Thyroid gland (tissue), 4 donors: ENCODE data around the gene SELENBP1. TPM values are rescaled to one million over a fixed set of nuclear protein-coding genes. Genes with fewer than 3 reads are reported as not detected.
A peak's percentile ranks its signal among the peaks of the same experiment; 100 is the strongest.

ENCODE experiments used
- DNase-seq, 2 donors: peaks; one replicate each; pipeline ENCODE4 v3.0.0-alpha.2; 2019
- H3K27ac ChIP-seq, 3 donors: fragments of 200-600 bp; sonication (generic); 1 replicate in 2 of 3; 2 replicates in 1 of 3; pipeline ENCODE4 v1.5.1; 2016 to 2019; ENCODE audit warnings: mild to moderate bottlenecking in 1 of 3, moderate library complexity in 1 of 3
- H3K27me3 ChIP-seq: fragments of 200-600 bp; sonication (generic); one replicate; pipeline ENCODE4 v1.5.1; 2019
- H3K36me3 ChIP-seq, 2 donors: fragments of 200-600 bp; sonication (generic); one replicate each; pipeline ENCODE4 v1.5.1; 2016 to 2019
- H3K4me1 ChIP-seq, 2 donors: fragments of 200-600 bp; sonication (generic); one replicate each; pipeline ENCODE4 v1.5.1; 2017 to 2019
- H3K4me3 ChIP-seq, 3 donors: fragments of 200-600 bp; sonication (generic); replicated peaks in 1 of 3; 1 replicate in 2 of 3; 2 replicates in 1 of 3; pipeline ENCODE4 v1.5.1; 2016; ENCODE audit warnings: mild to moderate bottlenecking in 1 of 3
- H3K9me3 ChIP-seq: fragments of 200-600 bp; sonication (generic); one replicate; pipeline ENCODE4 v1.5.1; 2017
- CTCF ChIP-seq, 6 experiments: fragments of 200-600 bp in 3 of 6; fragments of 450-650 bp in 3 of 6; sonication (generic) in 3 of 6; IDR thresholded peaks; one replicate each; pipeline ENCODE4 v1.5.1; 2016 to 2019; ENCODE audit warnings: antibody characterized with exemption in 6 of 6, mild to moderate bottlenecking in 2 of 6, inconsistent platforms in 1 of 6, moderate library complexity in 1 of 6
- POLR2A ChIP-seq, 2 donors: fragments of 450-650 bp; IDR thresholded peaks; one replicate each; pipeline ENCODE4 v1.6.1; 2017; ENCODE audit warnings: antibody characterized with exemption in 2 of 2, mild to moderate bottlenecking in 2 of 2, moderate library complexity in 1 of 2
- WGBS, 2 donors: methylation state at CpG; one replicate each; pipeline ENCODE4 v1.1.5; 2017; 5-methylcytosine and 5-hydroxymethylcytosine counted together
- intact Hi-C: fragments of 100-400 bp; cut with DNase I; formaldehyde crosslinking; loops from one replicate; pipeline ENCODE4 v1.15.1; 2023
- total RNA-seq, 4 donors: library from RNA; depleted of rRNA; stranded (reverse); fragments of >200 nt; gene quantifications; one replicate each; pipeline ENCODE4 v1.2.3, GENCODE V29; 2016

Gene SELENBP1
- total RNA-seq, 4 donors from 2014 or later, result 151 to 513 (median 310) TPM

- no peak for DNase-seq
- H3K9me3 ChIP-seq, result no peaks in the 10 kb centered on the region
- intact Hi-C loops, result no loop called here
- H3K4me3 ChIP-seq, result no peak overlapping the region
- no peaks in the 10 kb centered on the region for H3K27me3 ChIP-seq
- TF ChIP-seq POLR2A (IDR thresholded peaks at IDR 0.05) (no peak), CTCF (IDR thresholded peaks at IDR 0.05) (no peak)
- no peak overlapping the region for H3K27ac ChIP-seq
- 75 to 79% methylated on average over 3 of the region's 3 CpGs for WGBS, 2 donors
- H3K36me3 ChIP-seq, result no peaks in the 10 kb centered on the region
- H3K4me1 ChIP-seq, result peaks cover 5 to 7% of the 10 kb centered on the region in 2 donors
Measured at GRCh38 chr1:151377150-151377884, 4.8 kb upstream of the SELENBP1 start.

DNA sequence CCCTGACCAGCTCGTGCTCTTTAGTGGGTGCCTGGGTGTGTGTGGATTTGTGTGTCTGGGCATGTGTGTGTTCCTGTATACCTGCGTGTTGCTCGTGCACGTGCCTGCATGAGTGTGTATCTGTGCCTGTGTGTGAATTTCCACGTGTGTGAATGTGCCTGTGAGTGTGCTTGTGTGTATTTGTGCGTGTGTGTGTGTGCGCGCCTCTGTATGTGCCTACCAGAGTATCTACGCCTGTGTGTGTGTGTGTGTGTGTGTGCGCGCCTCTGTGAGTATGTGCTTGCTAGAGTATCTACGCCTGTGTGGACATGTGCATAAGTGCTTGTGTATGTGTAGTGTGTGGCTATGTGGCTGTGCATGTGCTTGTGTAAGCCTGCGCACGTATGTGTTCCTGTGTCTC, 691 bp upstream of the SELENBP1 start:
- intact Hi-C loops, result no loop called here
- Histone ChIP-seq H3K27me3 (no peaks in the 10 kb centered on the region), H3K9me3 (no peaks in the 10 kb centered on the region), H3K36me3 (no peaks in the 10 kb centered on the region), H3K27ac (peak overlapping the region in 1 of 3 donors; percentile 88), H3K4me3 (no peak overlapping the region), H3K4me1 (peaks cover 39 to 47% of the 10 kb centered on the region in 2 donors)
- WGBS, 2 donors, result 82 to 88% methylated on average over 10 to 14 of the region's 14 CpGs
- DNase-seq, result no peak
- no peak for TF ChIP-seq POLR2A (IDR thresholded peaks at IDR 0.05)
- TF ChIP-seq CTCF (IDR thresholded peaks at IDR 0.05), result no peak

- Histone ChIP-seq H3K36me3 (peaks cover under 1 to 4% of the 10 kb centered on the region in 2 donors), H3K4me1 (peaks cover 49 to 57% of the 10 kb centered on the region in 2 donors), H3K27me3 (no peaks in the 10 kb centered on the region), H3K4me3 (peak overlapping the region; percentile 18 to 50 (median 40)), H3K27ac (peak overlapping the region; percentile 84 to 90 (median 88)), H3K9me3 (no peaks in the 10 kb centered on the region)
- DNase-seq, result peak; percentile 95
- WGBS, 2 donors, result 8 to 12% methylated on average over 9 of the region's 9 CpGs
- peak in 1 of 2 donors; percentile 21 for TF ChIP-seq POLR2A (IDR thresholded peaks at IDR 0.05)
- TF ChIP-seq CTCF (IDR thresholded peaks at IDR 0.05), result no peak
- intact Hi-C loops, result no loop called here
Measured at GRCh38 chr1:151371370-151372057, 991 bp downstream of the SELENBP1 start.

DNA sequence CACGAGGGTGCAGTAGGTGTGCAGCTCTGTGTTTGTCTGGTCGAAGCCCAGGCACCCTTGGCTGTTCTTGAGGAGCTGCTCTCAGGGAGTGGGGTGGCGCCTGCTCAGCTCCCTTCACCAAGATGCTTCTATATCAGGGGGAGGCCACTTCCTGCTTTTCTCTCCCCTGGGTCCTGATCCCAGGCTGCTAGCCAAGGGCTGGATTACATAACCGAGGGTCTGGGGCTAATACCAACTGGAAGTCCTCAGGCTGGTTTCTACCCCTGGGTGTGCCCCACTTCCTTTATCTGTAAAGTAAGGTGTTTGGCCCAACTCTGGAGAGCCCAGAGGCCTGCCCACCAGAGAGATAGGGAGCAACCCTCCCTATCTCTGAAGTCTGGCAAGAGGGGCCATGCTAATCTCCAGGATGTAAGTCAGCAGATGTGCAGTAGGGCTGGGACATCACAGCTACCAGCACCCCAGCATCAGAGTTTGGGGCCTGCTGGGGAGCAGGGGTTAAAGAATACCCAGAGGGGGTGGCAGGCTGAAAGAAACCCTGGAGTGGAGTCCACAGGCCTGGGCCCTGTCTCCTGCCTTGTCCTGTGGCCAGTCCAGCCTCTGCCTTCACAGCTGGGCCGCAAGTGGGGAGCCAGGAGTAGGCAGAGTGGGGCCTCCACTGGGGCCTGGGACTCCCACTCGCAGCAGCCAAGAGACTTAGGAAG, 2.1 kb downstream of the SELENBP1 start:
- H3K4me3 ChIP-seq, result no peak overlapping the region
- H3K27ac ChIP-seq, result peak overlapping the region; percentile 84 to 90 (median 88)
- H3K36me3 ChIP-seq, result peaks cover 12 to 16% of the 10 kb centered on the region in 2 donors
- peaks cover 49 to 57% of the 10 kb centered on the region in 2 donors for H3K4me1 ChIP-seq
- peak; percentile 48 to 52 for DNase-seq
- TF ChIP-seq CTCF (IDR thresholded peaks at IDR 0.05), result no peak
- no peaks in the 10 kb centered on the region for H3K27me3 ChIP-seq
- intact Hi-C loops, result no loop called here
- WGBS, 2 donors, result 36 to 45% methylated on average over 5 to 6 of the region's 6 CpGs
- H3K9me3 ChIP-seq, result no peaks in the 10 kb centered on the region
